Sigmoid colon (tissue), 7 donors: ENCODE measurements around the gene SDHAF3. TPM values are rescaled to one million over a fixed set of nuclear protein-coding genes. Genes with fewer than 3 reads are reported as not detected.

Source experiments
- DNase-seq: peaks from one replicate; pipeline ENCODE4 v3.0.0-alpha.2; 2019
- H3K27ac ChIP-seq, 4 donors: fragments of 200-600 bp; sonication (generic); one replicate each; pipeline ENCODE4 v1.5.1; 2016 to 2019; ENCODE audit warnings: mild to moderate bottlenecking in 1 of 4
- H3K27me3 ChIP-seq, 3 donors: fragments of 200-600 bp; sonication (generic); one replicate each; pipeline ENCODE4 v1.5.1; 2019; ENCODE audit warnings: mild to moderate bottlenecking in 1 of 3
- H3K36me3 ChIP-seq, 4 donors: fragments of 200-600 bp; sonication (generic); one replicate each; pipeline ENCODE4 v1.5.1; 2016 to 2019
- H3K4me1 ChIP-seq, 4 donors: fragments of 200-600 bp; sonication (generic); one replicate each; pipeline ENCODE4 v1.5.1; 2017 to 2019
- H3K4me3 ChIP-seq, 4 donors: fragments of 200-600 bp; sonication (generic); one replicate each; pipeline ENCODE4 v1.5.1; 2017 to 2019; ENCODE audit warnings: mild to moderate bottlenecking in 2 of 4, moderate library complexity in 1 of 4
- H3K9me3 ChIP-seq, 4 donors: fragments of 200-600 bp in 3 of 4; sonication (generic) in 3 of 4; one replicate each; pipeline versions ENCODE4 v1.5.1 to v1.6.1; 2013 to 2019
- CTCF ChIP-seq, 4 experiments: fragments of 450-650 bp in 3 of 4; fragments of 200-600 bp in 1 of 4; IDR thresholded peaks; one replicate each; pipeline ENCODE4 v1.5.1; 2016 to 2019; ENCODE audit warnings: antibody characterized with exemption in 4 of 4, mild to moderate bottlenecking in 3 of 4, moderate library complexity in 2 of 4
- EP300 ChIP-seq, 4 donors: sonication (generic); formaldehyde crosslinking; IDR thresholded peaks; one replicate each; pipeline ENCODE4 v1.6.1; 2017; ENCODE audit warnings: antibody characterized with exemption in 4 of 4
- POLR2A ChIP-seq, 2 donors: fragments of 450-650 bp; IDR thresholded peaks; one replicate each; pipeline ENCODE4 v1.6.1; 2016; ENCODE audit warnings: antibody characterized with exemption in 2 of 2, mild to moderate bottlenecking in 2 of 2, moderate library complexity in 2 of 2
- POLR2AphosphoS5 ChIP-seq, 4 donors: sonication (generic); formaldehyde crosslinking; IDR thresholded peaks; one replicate each; pipeline ENCODE4 v1.6.1; 2017; ENCODE audit warnings: antibody characterized with exemption in 4 of 4
- WGBS, 2 donors: extraction: QIAGEN DNeasy Blood & Tissue Kit; methylation state at CpG; one replicate each; pipeline ENCODE4 v1.1.7; 2013; 5-methylcytosine and 5-hydroxymethylcytosine counted together
- intact Hi-C: fragments of 100-400 bp; cut with DNase I; formaldehyde crosslinking; loops from one replicate; pipeline ENCODE4 v1.15.1; 2023
- polyA plus RNA-seq, 3 donors: library from polyadenylated mRNA; stranded (reverse); fragments of 200-250 nt; gene quantifications; one replicate each; pipeline ENCODE4 v1.2.3, GENCODE V29; 2013
- total RNA-seq, 4 donors: library from RNA; depleted of rRNA; stranded (reverse); fragments of >200 nt; gene quantifications; one replicate each; pipeline ENCODE4 v1.1.0, GENCODE V29; 2016
- donor health status: healthy with polysubstance abuse.
- donor health status: Bipolar disorder and iron deficiency.
- donor health status: healthy.

SDHAF3 gene
- total and polyA plus RNA-seq, 7 donors, result 3.3 to 28.4 (median 13.2) TPM

- DNase-seq, result no peak
- Histone ChIP-seq H3K4me1 (no peaks in the 10 kb centered on the region), H3K36me3 (no peaks in the 10 kb centered on the region), H3K9me3 (no peaks in the 10 kb centered on the region), H3K4me3 (no peak overlapping the region), H3K27ac (no peak overlapping the region), H3K27me3 (no peaks in the 10 kb centered on the region)
- intact Hi-C loops, result no loop called here
- WGBS, 2 donors, result 95 to 99% methylated on average over 2 of the region's 2 CpGs
- TF ChIP-seq POLR2A (IDR thresholded peaks at IDR 0.05) (no peak), EP300 (IDR thresholded peaks at IDR 0.05) (no peak), CTCF (IDR thresholded peaks at IDR 0.05) (no peak), POLR2AphosphoS5 (IDR thresholded peaks at IDR 0.05) (no peak)
Observed at GRCh38 chr7:97166308-97166707, 48.8 kb downstream of the SDHAF3 start.

- Histone ChIP-seq H3K27ac (no peak overlapping the region), H3K4me1 (no peaks in the 10 kb centered on the region), H3K4me3 (no peak overlapping the region), H3K36me3 (no peaks in the 10 kb centered on the region), H3K9me3 (no peaks in the 10 kb centered on the region), H3K27me3 (no peaks in the 10 kb centered on the region)
- intact Hi-C loops, result no loop called here
- TF ChIP-seq EP300 (IDR thresholded peaks at IDR 0.05) (no peak), POLR2A (IDR thresholded peaks at IDR 0.05) (no peak), CTCF (IDR thresholded peaks at IDR 0.05) (no peak), POLR2AphosphoS5 (IDR thresholded peaks at IDR 0.05) (no peak)
- DNase-seq, result no peak
- WGBS, 2 donors, result 90 to 92% methylated on average over 4 of the region's 4 CpGs
Observed at GRCh38 chr7:97167176-97167575, 49.7 kb downstream of the SDHAF3 start.

GRCh38 chr7:97167749-97168148 is 50.3 kb downstream of the SDHAF3 start:
- WGBS, 2 donors, result 66 to 78% methylated on average over 3 of the region's 3 CpGs
- Histone ChIP-seq H3K4me3 (no peak overlapping the region), H3K27ac (no peak overlapping the region), H3K36me3 (no peaks in the 10 kb centered on the region), H3K27me3 (no peaks in the 10 kb centered on the region), H3K4me1 (no peaks in the 10 kb centered on the region), H3K9me3 (no peaks in the 10 kb centered on the region)
- TF ChIP-seq CTCF (IDR thresholded peaks at IDR 0.05), result no peak
- TF ChIP-seq POLR2A (IDR thresholded peaks at IDR 0.05), result no peak
- no peak for TF ChIP-seq EP300 (IDR thresholded peaks at IDR 0.05)
- no peak for TF ChIP-seq POLR2AphosphoS5 (IDR thresholded peaks at IDR 0.05)
- intact Hi-C loops, result no loop called here
- DNase-seq, result no peak

- intact Hi-C loops, result no loop called here
- Histone ChIP-seq H3K4me1 (no peaks in the 10 kb centered on the region), H3K4me3 (no peak overlapping the region), H3K36me3 (no peaks in the 10 kb centered on the region), H3K27me3 (no peaks in the 10 kb centered on the region), H3K9me3 (no peaks in the 10 kb centered on the region), H3K27ac (no peak overlapping the region)
- DNase-seq, result no peak
- no peak for TF ChIP-seq EP300 (IDR thresholded peaks at IDR 0.05)
- no peak for TF ChIP-seq POLR2A (IDR thresholded peaks at IDR 0.05)
- no peak for TF ChIP-seq CTCF (IDR thresholded peaks at IDR 0.05)
- TF ChIP-seq POLR2AphosphoS5 (IDR thresholded peaks at IDR 0.05), result no peak
Observed at GRCh38 chr7:97174303-97174702, 56.8 kb downstream of the SDHAF3 start.

- no peak overlapping the region for H3K27ac ChIP-seq
- H3K4me3 ChIP-seq, result no peak overlapping the region
Observed at GRCh38 chr7:97179454-97180104, 62.1 kb downstream of the SDHAF3 start.

More at GRCh38 chr7:97179454-97180104, 62.1 kb downstream of the SDHAF3 start:
- TF ChIP-seq EP300 (IDR thresholded peaks at IDR 0.05) (no peak), CTCF (IDR thresholded peaks at IDR 0.05) (peak; percentile 29 to 78 (median 38))
- Histone ChIP-seq H3K9me3 (no peaks in the 10 kb centered on the region), H3K4me1 (no peaks in the 10 kb centered on the region), H3K27me3 (no peaks in the 10 kb centered on the region), H3K36me3 (peaks cover 0 to 16% (median 0%) of the 10 kb centered on the region in 4 donors)
- intact Hi-C loops, result loop anchor here (1.0 kb wide), 1 partner anchor 75 kb away; no protein-coding TSS in a partner anchor
- 3 to 16% methylated on average over 2 of the region's 2 CpGs for whole genome bisulfite sequencing, 2 donors
- no peak for DNase-seq
